Right cardiac atrium (tissue), 5 donors: ENCODE data around the gene PARD6G. TPM values are rescaled to one million over a fixed set of nuclear protein-coding genes. Genes with fewer than 3 reads are reported as not detected.
"Not testable (repeated sequence)": the region's sequence is repeated elsewhere in the genome, so short reads cannot be mapped to it uniquely, and the experiment has no call there.

Experiments used
- ATAC-seq, 2 donors: fragments of 200-7000 bp; cut with Tn5 transposase; one replicate each; pipeline versions ENCODE4 v1.8.0 to v1.9.1; 2020; ENCODE audit warnings: moderate library complexity in 2 of 2, mild to moderate bottlenecking in 1 of 2
- DNase-seq, 3 donors: peaks; one replicate each; pipeline ENCODE4 v3.0.0-alpha.2; 2020
- H3K27ac ChIP-seq: one replicate; pipeline ENCODE4 v1.5.1; 2013; ENCODE audit warnings: mild to moderate bottlenecking, low read length, control low read depth, moderate library complexity
- H3K27me3 ChIP-seq: one replicate; pipeline ENCODE4 v1.6.1; 2013; ENCODE audit not compliant: control insufficient read depth, insufficient read depth
- H3K4me1 ChIP-seq: one replicate; pipeline ENCODE4 v1.6.1; 2013; ENCODE audit warnings: low read length; ENCODE audit not compliant: control insufficient read depth, insufficient read depth
- H3K4me3 ChIP-seq: one replicate; pipeline ENCODE4 v1.5.1; 2013; ENCODE audit warnings: low read length, control low read depth
- H3K9me3 ChIP-seq: one replicate; pipeline ENCODE4 v1.6.1; 2013; ENCODE audit warnings: low read length; ENCODE audit not compliant: control insufficient read depth
- WGBS: extraction: QIAGEN DNeasy Blood & Tissue Kit; methylation state at CpG from one replicate; pipeline ENCODE4 v1.1.7; 2013; 5-methylcytosine and 5-hydroxymethylcytosine counted together
- intact Hi-C, 4 donors: fragments of 100-400 bp; cut with DNase I; formaldehyde crosslinking; loops; one replicate each; pipeline versions ENCODE4 v1.11.0 to v1.14.0; 2022 to 2023
- long read RNA-seq, 4 donors: library from polyadenylated mRNA; unstranded; transcript quantifications; one replicate each; pipeline ENCODE4 v2.0.0, GENCODE V29; 2020 to 2021
- polyA plus RNA-seq: library from polyadenylated mRNA; stranded (reverse); fragments of 200-250 nt; gene quantifications from one replicate; pipeline ENCODE4 v1.2.3, GENCODE V29; 2013
- total RNA-seq, 4 donors: library from RNA; stranded (reverse); fragmentation: NEBNext Ultra II Directional; extraction: Animal tissue kit (Norgen Biotek cat#: 25700); gene quantifications; one replicate each; pipeline ENCODE4 v1.2.1, GENCODE V29; 2021
- donor health status: healthy with polysubstance abuse.
- donor health status: DM: no; HTN: yes; CAD: no.
- donor health status: DM: no; HTN: no; CAD: no.
- donor health status: DM: no; HTN: yes; CAD: no; lungs with severe emphysema.
- donor health status: DM: yes; HTN: yes; CAD: no.

Gene PARD6G
- 1 to 10 TPM; 4.1 to 5.0 (median 4.6) TPM for total RNA-seq
- polyA plus RNA-seq, result 2.5 TPM
- long read RNA-seq, donor 1, partial matches to known transcripts, result 0 of 3 reads
- long read RNA-seq, donor 1, other reads (novel, unspliced or antisense), result 3 of 3 reads
- long read RNA-seq, donor 2, partial matches to known transcripts, result 0 of 2 reads
- long read RNA-seq, donor 2, other reads (novel, unspliced or antisense), result 2 of 2 reads
- long read RNA-seq, donor 3, partial matches to known transcripts, result 0 of 1 reads
- long read RNA-seq, donor 3, other reads (novel, unspliced or antisense), result 1 of 1 reads
- long read RNA-seq, donor 4, partial matches to known transcripts, result 0 of 2 reads
- long read RNA-seq, donor 4, other reads (novel, unspliced or antisense), result 2 of 2 reads

- no peaks in the 10 kb centered on the region for H3K27me3 ChIP-seq
- intact Hi-C loops, result no loop called here
- no peaks in the 10 kb centered on the region for H3K4me1 ChIP-seq
- DNase-seq (peak; percentile 88 to 95 (median 95)), ATAC-seq (peak; percentile 95 to 96)
- WGBS, result under 1% methylated on average over 58 of the region's 60 CpGs
- no peaks in the 10 kb centered on the region for H3K9me3 ChIP-seq
- peak within 1 kb of the TSS; percentile 73 for H3K4me3 ChIP-seq
- no peak within 1 kb of the TSS for H3K27ac ChIP-seq
These were observed at the start of gene PARD6G for GRCh38 chr18:80247393-80247841. Gene PARD6G (minus strand): TSS chr18:80247514. CDS start chr18:80247348, 166 bp downstream.

- H3K9me3 ChIP-seq, H3K27me3 ChIP-seq, H3K4me1 ChIP-seq, H3K4me3 ChIP-seq, H3K27ac ChIP-seq, intact Hi-C loops: not testable (repeated sequence)
- peak; percentile 79 to 90 for ATAC-seq
- peak; percentile 39 to 71 (median 70) for DNase-seq
- WGBS, result 67% methylated on average over 86 of the region's 91 CpGs
These were observed 15.1 kb upstream of the PARD6G start for GRCh38 chr18:80262241-80263033.

- intact Hi-C loops, result no loop called here
- H3K9me3 ChIP-seq, result no peaks in the 10 kb centered on the region
- ATAC-seq (no peak), DNase-seq (no peak)
- no peak overlapping the region for H3K27ac ChIP-seq
- no peaks in the 10 kb centered on the region for H3K4me1 ChIP-seq
- no peaks in the 10 kb centered on the region for H3K27me3 ChIP-seq
- WGBS, result 92% methylated on average over 4 of the region's 4 CpGs
- H3K4me3 ChIP-seq, result no peak overlapping the region
These were observed 12.3 kb upstream of the PARD6G start for GRCh38 chr18:80259610-80260009.

GRCh38 chr18:80258640-80259039 is 11.3 kb upstream of the PARD6G start:
- no peak overlapping the region for H3K27ac ChIP-seq
- no peak for DNase-seq
- 64% methylated on average over 2 of the region's 3 CpGs for WGBS
- no peaks in the 10 kb centered on the region for H3K9me3 ChIP-seq
- H3K4me3 ChIP-seq, result no peak overlapping the region
- no peaks in the 10 kb centered on the region for H3K4me1 ChIP-seq
- intact Hi-C loops, result no loop called here
- ATAC-seq, result peak; percentile 53 to 63
- no peaks in the 10 kb centered on the region for H3K27me3 ChIP-seq

- peak in 1 of 2 donors; percentile 35 for ATAC-seq
- intact Hi-C loops, H3K4me3 ChIP-seq, H3K9me3 ChIP-seq, H3K27ac ChIP-seq, H3K27me3 ChIP-seq, H3K4me1 ChIP-seq: not testable (repeated sequence)
- 49% methylated on average over 12 of the region's 12 CpGs for WGBS
- peak; percentile 74 to 92 (median 88) for DNase-seq
These were observed 10.5 kb upstream of the PARD6G start for GRCh38 chr18:80257579-80258543.

GRCh38 chr18:80254971-80255500 is 7.7 kb upstream of the PARD6G start:
- Histone ChIP-seq H3K4me1 (no peaks in the 10 kb centered on the region), H3K27me3 (no peaks in the 10 kb centered on the region), H3K4me3 (no peak overlapping the region), H3K9me3 (no peaks in the 10 kb centered on the region), H3K27ac (no peak overlapping the region)
- ATAC-seq (no peak), DNase-seq (no peak)
- 65% methylated on average over 6 of the region's 6 CpGs for WGBS
- intact Hi-C loops, result no loop called here

- ATAC-seq, result peak; percentile 55 to 64
These were observed 6.7 kb upstream of the PARD6G start for GRCh38 chr18:80253871-80254492.

GRCh38 chr18:80253236-80253635 is 5.9 kb upstream of the PARD6G start:
- DNase-seq, result no peak
- no peaks in the 10 kb centered on the region for H3K9me3 ChIP-seq
- intact Hi-C loops, result no loop called here
- whole genome bisulfite sequencing, result 86% methylated on average over 7 of the region's 8 CpGs
- H3K27ac ChIP-seq, result no peak overlapping the region
- no peak overlapping the region for H3K4me3 ChIP-seq
- no peaks in the 10 kb centered on the region for H3K4me1 ChIP-seq
- no peaks in the 10 kb centered on the region for H3K27me3 ChIP-seq
- ATAC-seq, result no peak

More at GRCh38 chr18:80253871-80254492, 6.7 kb upstream of the PARD6G start:
- Histone ChIP-seq H3K4me1 (no peaks in the 10 kb centered on the region), H3K9me3 (no peaks in the 10 kb centered on the region), H3K27ac (no peak overlapping the region), H3K4me3 (no peak overlapping the region), H3K27me3 (no peaks in the 10 kb centered on the region)
- intact Hi-C loops, result no loop called here
- no peak for DNase-seq
- 64% methylated on average over 8 of the region's 8 CpGs for WGBS

GRCh38 chr18:80252136-80252535 is 4.8 kb upstream of the PARD6G start:
- intact Hi-C loops, result no loop called here
- no peak for ATAC-seq
- 92% methylated on average over 6 of the region's 6 CpGs for WGBS
- no peak overlapping the region for H3K27ac ChIP-seq
- no peaks in the 10 kb centered on the region for H3K4me1 ChIP-seq
- no peak for DNase-seq
- H3K4me3 ChIP-seq, result no peak overlapping the region
- no peaks in the 10 kb centered on the region for H3K27me3 ChIP-seq
- H3K9me3 ChIP-seq, result no peaks in the 10 kb centered on the region

- 85% methylated on average over 5 of the region's 5 CpGs for WGBS
- no peak for DNase-seq
- no peak for ATAC-seq
- Histone ChIP-seq H3K4me1 (no peaks in the 10 kb centered on the region), H3K27ac (no peak overlapping the region), H3K4me3 (no peak overlapping the region), H3K9me3 (no peaks in the 10 kb centered on the region), H3K27me3 (no peaks in the 10 kb centered on the region)
- intact Hi-C loops, result no loop called here
These were observed 4.4 kb upstream of the PARD6G start for GRCh38 chr18:80251700-80252099.
